Measurements from ENCODE around the gene ERCC8.

ERCC8 gene

DNA sequence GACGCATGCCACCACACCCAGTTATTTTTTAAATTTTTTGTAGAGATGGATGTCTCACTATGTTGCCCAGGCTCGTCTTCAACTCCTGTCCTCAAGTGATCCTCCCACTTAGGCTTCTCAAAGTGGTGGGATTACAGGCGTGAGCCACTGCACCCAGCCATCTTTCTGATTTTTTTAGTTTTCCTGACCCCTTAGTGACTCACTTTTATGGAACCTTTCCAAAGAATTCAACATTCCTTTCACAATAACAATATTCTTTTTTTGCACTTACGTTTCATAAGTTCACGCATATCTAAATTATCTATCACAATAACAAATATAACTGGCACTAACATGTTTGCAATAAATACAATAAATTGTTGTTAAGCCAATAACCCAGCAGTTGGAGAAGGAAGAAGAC is 109.3 kb downstream of the ERCC8 start:
- no peak for DNase-seq (ENCODE audit: low read depth)

DNA sequence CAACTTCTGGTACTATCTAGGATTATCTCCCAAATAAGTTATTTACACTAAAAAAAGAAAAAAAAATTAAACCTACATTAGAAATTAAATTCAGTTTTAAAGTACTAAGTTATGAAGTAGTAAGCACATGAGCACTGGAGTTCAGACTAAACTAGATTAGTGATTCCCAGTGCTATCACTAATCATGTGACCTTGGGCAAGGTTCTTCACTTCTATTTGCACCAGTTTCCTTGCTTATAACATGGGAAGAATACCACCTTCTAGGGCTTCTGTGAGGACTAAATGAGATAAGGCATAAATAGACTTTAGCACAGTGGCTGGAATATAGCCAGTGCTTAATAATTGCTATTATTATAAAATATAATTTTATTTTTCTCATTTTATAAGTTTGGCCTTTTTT is 111.3 kb downstream of the ERCC8 start:
- no peak for DNase-seq (ENCODE audit: low read depth)

DNA sequence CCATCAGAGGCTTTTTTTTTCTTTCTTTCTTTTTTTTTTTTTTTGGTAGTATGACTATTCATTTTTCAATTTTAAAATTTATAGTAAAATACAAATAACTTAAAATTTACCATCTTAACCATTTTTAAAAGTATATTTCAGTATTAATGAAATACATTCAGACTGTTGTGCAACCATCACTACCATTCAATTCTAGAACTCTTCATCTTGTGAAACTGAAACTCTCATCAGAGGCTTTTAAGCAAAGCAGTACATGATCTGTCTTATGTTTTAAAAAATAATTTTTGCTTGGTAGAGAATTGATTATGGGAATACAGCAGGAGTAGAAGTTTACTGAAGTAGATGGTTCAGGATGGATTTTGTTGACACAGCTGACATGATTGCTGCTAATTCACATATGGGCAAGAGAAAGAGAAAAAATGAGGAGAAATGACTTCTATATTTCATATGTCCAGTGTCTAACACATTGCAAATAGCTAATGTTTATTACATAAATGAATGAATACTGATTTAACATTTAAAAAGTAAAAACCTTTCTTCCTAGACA is 114.2 kb downstream of the ERCC8 start:
- DNase-seq (ENCODE audit: low read depth), result no peak

DNA sequence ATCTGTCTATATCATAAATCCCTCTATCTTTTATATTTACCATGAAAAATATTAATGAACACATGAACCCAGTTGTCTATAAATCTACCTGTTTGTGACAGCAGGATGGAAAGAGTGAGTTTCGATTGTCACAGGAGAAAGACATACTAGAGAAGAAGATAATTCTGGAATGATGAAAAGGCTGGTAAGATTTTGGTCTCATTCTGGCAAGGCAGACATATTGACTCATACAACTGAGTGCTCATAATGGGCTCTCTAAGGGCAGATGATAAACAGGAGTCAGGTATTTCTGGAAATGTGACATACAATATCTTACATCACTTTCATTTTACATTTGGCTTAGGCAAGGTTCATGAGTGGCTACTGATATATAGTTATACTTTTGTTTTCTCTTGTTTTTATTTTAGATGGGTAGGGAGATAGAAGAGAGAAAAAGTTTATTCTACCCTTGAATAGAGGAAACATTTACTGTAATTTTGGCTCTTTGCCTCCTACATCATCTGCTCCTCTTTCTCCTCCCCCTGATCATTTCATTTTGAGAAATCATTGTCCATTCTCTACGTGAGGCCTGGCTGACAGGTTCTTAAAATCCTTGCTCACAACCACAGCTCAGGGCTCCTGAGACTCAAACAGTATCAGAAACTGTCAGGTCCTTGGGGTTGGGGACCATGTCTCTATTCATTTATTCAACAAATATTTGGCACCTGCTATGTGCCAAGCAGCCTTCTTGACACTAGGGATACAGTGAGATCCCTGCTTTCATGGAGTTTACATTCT is 115.2 kb downstream of the ERCC8 start:
- DNase-seq (ENCODE audit: low read depth), result no peak

DNA sequence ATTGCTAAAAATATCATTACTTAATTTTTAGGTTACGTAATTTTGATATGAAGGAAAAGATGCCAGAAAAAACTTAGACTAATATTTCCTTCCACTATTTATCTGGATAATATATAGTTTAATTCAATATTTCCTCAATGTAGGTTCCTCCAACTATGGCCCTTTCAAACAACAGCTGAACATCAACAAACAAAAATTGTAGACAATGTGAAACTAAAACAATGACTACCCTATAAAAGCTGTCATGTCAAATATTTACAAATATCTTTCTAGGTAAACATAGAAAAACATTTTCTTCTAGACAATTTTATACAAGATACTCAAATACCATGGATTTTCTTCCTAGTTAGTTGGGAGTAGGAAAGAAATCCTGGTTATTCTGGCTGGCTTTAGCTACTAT is 117.7 kb downstream of the ERCC8 start:
- no peak for DNase-seq (ENCODE audit: low read depth)

DNA sequence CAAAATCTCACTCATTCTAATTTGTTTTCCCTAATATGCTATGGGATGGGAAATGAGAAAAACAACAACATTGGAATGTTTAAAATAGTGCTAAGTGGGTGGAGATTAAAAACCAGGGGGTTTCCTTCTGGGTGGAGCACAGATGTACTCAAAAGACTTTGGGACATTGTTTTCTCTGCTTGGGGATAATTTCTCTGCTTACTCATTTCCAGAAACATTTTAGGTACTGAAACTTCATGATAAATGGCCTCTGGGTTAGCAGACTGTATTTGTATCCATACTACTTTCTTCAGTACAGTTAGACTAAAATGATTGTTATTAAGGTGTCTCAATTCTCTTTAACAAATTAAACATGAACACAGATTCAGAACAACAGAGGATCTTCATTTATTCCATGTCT is 118.2 kb downstream of the ERCC8 start:
- no peak for DNase-seq (ENCODE audit: low read depth)
